GM19452 (cell line): Measurements from ENCODE around the gene RASA2.
"Not testable (repeated sequence)": the region's sequence is repeated elsewhere in the genome, so short reads cannot be mapped to it uniquely, and the experiment has no call there.

Experiments
- ATAC-seq: cut with Tn5 transposase; IDR thresholded peaks from one replicate; pipeline ENCODE4 v1.9.1; 2021; ENCODE audit not compliant: unreplicated experiment

RASA2 gene

GRCh38 chr3:141575879-141576743 is 89.3 kb downstream of the RASA2 start:
- ATAC-seq: peak; percentile 71

- no peak for ATAC-seq
Observed at GRCh38 chr3:141576744-141577052, 89.9 kb downstream of the RASA2 start.

- no peak for ATAC-seq
Observed at GRCh38 chr3:141578202-141578973, 91.6 kb downstream of the RASA2 start.

GRCh38 chr3:141594357-141594756 is 107.5 kb downstream of the RASA2 start:
- ATAC-seq: no peak

DNA sequence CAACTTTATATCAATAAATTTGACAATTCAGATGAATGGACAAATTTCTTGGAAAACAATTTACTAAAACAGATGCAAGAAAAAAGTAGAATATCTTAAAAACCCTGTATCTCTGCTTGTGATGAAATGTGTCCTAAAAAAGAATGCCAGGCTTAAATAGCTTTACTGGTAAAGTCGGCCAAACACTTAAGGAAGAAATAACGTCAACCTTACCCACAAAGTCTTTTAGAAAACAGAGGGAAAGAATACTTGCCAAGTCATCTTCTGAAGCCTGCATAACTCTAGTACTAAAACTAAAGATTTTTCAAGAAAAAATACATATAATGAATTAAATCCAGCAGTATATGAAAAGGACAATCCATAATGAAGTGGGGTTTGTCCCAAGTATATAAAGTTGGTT is 111.1 kb downstream of the RASA2 start:
- ATAC-seq: no peak

DNA sequence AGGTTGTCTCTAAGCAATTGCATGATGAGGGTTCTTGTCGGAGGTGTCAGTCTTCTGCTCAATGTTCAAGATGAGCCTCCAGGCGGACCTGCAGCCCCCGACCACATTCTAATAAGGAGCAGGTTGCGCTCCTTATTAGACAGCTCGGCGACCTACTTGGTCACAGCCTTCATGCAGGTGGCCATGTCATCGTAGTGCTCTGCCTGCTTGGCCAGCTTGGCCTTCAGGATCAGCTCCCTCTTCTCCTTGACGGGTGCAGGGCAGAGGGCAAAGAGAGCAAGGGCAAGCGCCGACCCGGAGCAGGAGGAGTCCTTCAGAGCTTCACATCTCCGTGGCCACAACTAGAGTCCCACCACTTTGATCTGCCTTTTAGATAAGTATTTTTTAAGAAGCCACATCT is 113.5 kb downstream of the RASA2 start:
- no peak for ATAC-seq

- ATAC-seq: no peak
Observed at GRCh38 chr3:141602706-141603105, 115.9 kb downstream of the RASA2 start.

- ATAC-seq: no peak
Observed at GRCh38 chr3:141603473-141604035, 116.7 kb downstream of the RASA2 start.

- no peak for ATAC-seq
Observed at GRCh38 chr3:141605883-141606282, 119.1 kb downstream of the RASA2 start.

- ATAC-seq: no peak
Observed at GRCh38 chr3:141608438-141608837, 121.6 kb downstream of the RASA2 start.

DNA sequence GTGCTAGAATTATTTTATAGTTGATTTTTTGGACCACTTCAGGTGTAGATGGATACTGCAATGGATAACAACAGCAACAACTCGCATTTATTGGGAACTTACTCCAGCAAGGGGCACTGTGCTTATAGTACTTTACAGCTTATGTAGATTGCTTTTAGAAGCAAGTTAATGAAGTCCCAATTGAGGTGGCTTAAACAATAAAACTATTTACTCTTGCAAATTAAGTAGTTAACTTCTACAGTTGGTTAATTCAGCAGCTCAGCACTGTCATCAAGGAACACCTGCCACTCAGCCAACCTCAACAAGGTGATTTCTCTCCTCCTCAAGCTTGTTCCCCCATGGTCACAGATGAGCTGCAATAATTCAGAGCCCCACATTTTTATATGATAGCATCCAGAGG is 124.1 kb downstream of the RASA2 start:
- ATAC-seq: no peak

GRCh38 chr3:141618103-141618910 is 131.5 kb downstream of the RASA2 start:
- no peak for ATAC-seq

DNA sequence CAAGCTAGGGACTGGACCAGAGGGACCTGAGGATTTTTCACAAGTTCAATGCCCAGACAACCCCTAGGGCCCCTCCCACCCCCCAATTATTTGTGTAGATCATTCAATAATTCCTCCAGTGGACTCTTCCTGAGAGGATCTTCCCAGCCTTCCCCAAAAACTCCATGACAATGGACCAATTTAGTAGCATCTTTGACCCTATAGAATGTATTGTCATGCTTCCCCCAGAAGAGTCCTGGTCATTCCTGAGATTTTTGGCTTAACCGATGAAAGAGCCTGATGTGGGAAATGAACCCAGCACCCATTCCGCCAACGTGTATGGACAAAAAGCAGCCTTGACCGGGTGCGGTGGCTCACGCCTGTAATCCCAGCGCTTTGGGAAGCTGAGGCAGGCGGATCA is 132.1 kb downstream of the RASA2 start:
- ATAC-seq: no peak

- no peak for ATAC-seq
Observed at GRCh38 chr3:141619450-141619849, 132.6 kb downstream of the RASA2 start.

DNA sequence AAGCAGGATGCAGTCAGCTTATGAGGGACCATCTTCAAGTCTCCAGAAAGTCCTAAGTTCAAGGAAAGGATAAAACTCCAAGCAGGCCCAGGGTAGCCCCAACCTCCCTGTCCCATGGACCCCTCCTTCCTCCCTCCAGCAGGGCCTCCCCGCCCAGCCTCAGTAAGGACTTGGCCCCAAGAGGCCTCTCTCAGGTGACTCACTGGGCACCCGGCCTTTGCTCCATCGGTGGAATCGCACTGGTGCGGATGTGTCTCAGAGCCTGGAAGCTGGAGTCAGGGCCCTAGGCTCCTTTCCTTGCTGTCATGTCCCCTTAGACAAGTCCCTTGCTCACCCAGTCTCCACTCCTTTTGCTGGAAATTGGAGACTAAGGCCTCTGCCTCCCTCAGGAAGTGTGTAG is 136.9 kb downstream of the RASA2 start:
- ATAC-seq: no peak

GRCh38 chr3:141625506-141625905 is 138.7 kb downstream of the RASA2 start:
- ATAC-seq: no peak

DNA sequence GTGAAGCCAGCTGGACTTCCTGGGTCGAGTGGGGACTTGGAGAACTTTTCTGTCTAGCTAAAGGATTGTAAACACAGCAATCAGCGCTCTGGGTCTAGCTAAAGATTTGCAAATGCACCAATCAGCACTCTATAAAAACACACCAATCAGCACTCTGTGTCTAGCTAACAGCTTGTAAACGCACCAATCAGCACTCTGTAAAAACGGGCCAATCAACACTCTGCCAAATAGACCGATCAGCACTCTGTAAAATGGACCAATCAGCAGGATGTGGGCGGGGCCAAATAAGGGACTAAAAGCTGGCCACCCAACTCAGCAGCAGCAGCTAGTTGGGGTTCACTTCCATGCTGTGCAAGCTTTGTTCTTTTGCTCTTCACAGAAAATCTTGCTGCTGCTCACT is 141.5 kb downstream of the RASA2 start:
- not testable (repeated sequence) for ATAC-seq

DNA sequence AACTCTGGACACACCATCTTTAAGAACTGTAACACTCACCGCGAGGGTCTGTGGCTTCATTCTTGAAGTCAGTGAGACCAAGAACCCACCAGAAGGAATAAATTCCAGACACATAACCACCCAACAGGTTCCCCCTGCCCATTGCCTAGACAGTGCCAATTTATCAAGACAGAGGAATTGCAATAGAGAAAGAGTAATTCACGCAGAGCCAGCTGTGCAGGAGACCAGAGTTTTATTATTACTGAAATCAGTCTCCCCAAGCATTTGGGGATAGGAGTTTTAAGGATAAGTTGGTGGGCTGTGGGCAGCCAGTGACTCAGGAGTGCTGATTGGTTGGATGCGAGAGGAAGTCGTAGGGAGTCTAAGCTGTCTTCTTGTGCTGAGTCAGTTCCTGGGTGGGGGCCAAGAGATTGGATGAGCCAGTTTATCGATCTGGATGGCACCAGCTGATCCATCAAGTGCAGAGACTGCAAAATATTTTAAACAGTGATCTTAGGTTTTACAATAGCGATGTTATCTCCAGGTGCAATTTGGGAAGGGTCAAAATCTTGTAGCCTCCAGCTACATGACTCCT is 142.1 kb downstream of the RASA2 start:
- ATAC-seq: not testable (repeated sequence)

- no peak for ATAC-seq
Observed at GRCh38 chr3:141629976-141630375, 143.1 kb downstream of the RASA2 start.

GRCh38 chr3:141632779-141633374 is 146.1 kb downstream of the RASA2 start:
- no peak for ATAC-seq
